ENCODE results near the gene CFAP57. TPM values are rescaled to one million over a fixed set of nuclear protein-coding genes. Genes with fewer than 3 reads are reported as not detected.

The CFAP57 gene
- 0.28 and 0.36 TPM in 2 replicates for total RNA-seq

DNA sequence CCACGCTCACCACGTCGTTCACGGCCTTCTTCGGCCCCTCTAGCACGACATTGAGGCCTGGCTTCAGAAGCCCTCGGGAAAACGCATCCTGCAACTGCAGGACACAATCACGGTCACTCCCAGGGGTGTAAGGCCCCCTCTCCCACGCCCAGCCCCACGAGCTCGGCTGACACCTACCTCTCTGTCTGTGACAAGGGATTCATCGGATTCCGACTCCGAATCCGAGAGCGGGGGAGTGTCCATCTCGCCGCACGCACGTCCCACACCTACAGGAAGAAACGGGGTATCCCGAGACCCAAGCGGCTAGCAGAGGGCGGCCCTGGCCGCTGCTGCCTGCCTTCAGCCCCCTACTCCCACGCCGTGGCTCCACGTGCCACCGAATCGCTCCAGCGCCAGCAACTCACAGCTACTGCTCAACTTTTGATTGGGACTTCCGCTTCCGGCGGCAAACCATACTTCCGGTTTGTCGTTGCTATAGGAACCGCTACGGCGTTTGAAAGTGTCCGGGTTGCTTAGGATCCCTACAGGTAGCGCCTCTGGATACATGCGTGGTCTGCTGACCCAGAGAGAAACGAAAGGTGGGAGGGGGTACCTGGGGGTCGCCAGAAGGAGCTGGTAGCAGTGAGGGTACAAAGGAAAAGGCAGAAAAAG is at the start of gene CFAP57, which contains the start of gene EBNA1BP2:
CFAP57 (plus strand) TSS at position 455 of the 651 bp plus-strand sequence. CDS start 424 bp downstream, outside the sequence.
EBNA1BP2 (minus strand) TSS at position 415 of the 651 bp plus-strand sequence; CDS start at position 243, 172 bp downstream.

DNA sequence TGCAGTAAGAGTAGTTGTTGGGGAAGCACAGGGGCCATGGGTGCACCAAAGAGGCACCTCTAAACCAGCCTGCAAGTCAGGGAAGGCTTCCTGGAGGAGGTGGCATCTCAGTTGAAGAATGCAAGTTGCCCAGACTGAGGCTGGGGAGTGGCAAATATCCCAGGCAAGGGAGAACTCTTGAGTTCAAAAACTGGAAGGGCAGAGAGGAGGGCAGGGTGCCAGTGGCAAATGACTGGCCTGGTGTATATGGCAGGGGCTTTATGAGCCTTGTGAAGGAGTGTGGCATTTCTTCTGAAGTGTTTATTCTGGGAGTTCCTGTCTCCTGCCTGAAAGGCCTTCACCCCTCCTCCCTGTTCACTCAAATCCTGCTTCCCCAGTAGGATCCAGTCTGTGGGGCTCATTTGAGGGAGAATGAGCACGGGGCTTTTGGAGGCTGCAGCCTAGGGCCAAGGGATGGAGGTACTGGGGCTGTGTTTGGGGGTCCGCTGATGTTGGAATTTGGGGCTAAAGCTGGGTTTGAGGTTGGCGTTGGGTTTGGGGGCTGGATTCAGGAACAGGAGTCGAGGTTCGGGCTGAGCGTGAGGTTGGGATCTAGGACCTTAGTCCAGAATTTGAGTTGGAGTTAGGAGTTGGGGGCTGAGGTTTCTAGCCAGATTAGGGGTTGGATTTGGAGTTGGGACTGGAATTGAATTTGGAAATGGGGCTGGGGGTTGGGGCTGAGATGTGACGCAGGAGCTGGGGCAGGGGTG is 97.7 kb downstream of the CFAP57 start, which contains the start of gene TMEM125:
TMEM125 (plus strand) TSS at position 357 of the 749 bp plus-strand sequence. CDS start 2,740 bp downstream, outside the sequence.

DNA sequence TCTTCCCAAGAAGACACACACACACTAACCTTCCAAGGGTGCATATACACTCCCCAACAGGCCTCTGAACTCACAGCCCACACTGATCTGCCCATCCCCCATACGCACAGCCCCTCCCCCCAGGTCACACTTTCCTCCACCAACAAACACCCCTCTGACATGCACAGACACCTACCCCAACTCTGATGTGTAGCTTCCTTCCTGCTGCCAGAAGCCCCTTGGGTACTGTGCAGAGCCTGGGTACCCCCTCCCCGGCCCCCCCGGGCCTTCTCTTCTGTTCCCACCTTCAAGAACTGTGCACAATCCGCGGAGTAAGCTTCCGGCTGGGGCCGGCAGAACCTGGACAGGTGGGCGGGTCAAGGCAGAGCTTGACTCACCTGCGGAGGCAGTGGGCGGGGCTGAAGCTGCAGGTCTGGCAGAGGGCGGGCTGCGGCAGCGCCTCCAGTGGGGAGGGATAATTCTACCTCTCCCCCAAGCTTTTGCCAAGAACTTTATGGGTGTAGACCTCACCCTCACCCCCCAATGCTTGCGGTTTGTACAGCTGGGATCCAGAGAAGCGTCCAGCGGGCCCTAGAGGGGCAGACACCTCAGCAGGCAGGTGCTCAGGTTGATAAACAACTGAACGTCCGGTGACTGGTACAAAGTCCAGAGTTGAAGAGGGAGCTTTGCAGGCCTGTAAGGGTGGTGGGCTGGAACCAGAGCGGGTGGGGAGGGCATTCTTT is 113.3 kb downstream of the CFAP57 start, which contains the start of gene C1orf210:
C1orf210 (minus strand) TSS at position 313 of the 722 bp plus-strand sequence. CDS start 2,311 bp downstream, outside the sequence.

DNA sequence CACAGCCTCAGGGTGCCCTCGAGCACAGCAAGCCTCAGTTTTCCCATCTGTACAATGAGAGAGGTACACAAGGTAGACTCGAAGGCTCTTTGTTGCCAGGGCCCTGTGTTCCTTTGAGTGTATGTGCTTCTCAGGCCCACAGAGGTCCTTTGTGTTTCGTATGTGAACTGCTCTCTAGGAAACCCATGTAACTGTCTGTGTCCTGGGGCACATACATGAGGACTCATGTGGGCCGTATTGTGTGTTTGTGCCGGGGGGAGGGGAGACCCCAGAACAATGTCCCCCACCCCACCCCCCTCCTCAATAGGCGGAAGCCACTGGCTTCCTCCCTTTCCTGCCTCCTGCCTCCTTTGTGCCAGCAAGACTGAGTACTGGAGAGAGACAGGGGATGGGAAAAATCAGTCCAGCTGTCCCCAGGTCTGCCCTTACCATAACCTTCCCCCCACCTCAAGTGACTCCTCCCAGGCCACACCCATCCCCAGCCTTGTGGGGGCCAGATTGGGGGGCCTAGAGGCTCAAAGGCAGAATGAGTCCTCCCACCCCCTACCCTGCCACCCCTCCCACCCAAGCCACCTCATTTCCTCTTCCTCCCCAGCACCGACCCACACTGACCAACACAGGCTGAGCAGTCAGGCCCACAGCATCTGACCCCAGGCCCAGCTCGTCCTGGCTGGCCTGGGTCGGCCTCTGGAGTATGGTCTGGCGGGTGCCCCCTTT is 128.4 kb downstream of the CFAP57 start, which contains the start of gene TIE1:
TIE1 (plus strand) TSS at position 605 of the 717 bp plus-strand sequence; CDS start at position 695, 90 bp downstream.

Other genes starting within 250 kb of the CFAP57 start
- gene SLC2A1, start 213.5 kb upstream of the CFAP57 start, total RNA-seq = 25.6 and 196 TPM in 2 replicates
- gene EBNA1BP2, start within 50 bp of the CFAP57 start, total RNA-seq = 103 and 141 TPM in 2 replicates
- not detected in 2 replicates for gene TMEM125, start 97.7 kb downstream of the CFAP57 start, total RNA-seq
- not detected in 2 replicates for gene C1orf210, start 113.3 kb downstream of the CFAP57 start, total RNA-seq
- 694 and 736 TPM in 2 replicates for gene TIE1, start 128.7 kb downstream of the CFAP57 start, total RNA-seq
- gene MPL, start 165.5 kb downstream of the CFAP57 start, total RNA-seq = not detected in 2 replicates
- gene CDC20, start 186.7 kb downstream of the CFAP57 start, total RNA-seq = 35.3 and 83.5 TPM in 2 replicates
- gene ELOVL1, start 195.7 kb downstream of the CFAP57 start, total RNA-seq = 64.6 and 66.0 TPM in 2 replicates
- gene MED8, start 217.5 kb downstream of the CFAP57 start, total RNA-seq = 45.6 and 47.1 TPM in 2 replicates
- gene SZT2, start 217.6 kb downstream of the CFAP57 start, total RNA-seq = 13.5 and 23.6 TPM in 2 replicates

All from endothelial cell of coronary artery (primary cell).